NCI-H748 treated with DMSO at 0.1 percent for 48 hours (cell line): Measurements from ENCODE around the gene TPSG1.
A peak's percentile ranks its signal among the peaks of the same experiment; 100 is the strongest.
"Not testable (repeated sequence)": the region's sequence is repeated elsewhere in the genome, so short reads cannot be mapped to it uniquely, and the experiment has no call there.

ENCODE experiments used
- DNase-seq: peaks from one replicate; lab custom pipeline; 2025; lab: John Stamatoyannopoulos, UW

TPSG1 gene

GRCh38 chr16:1225051-1225451 lies at the start of gene TPSG1:
TPSG1 (minus strand) TSS chr16:1225268; CDS start chr16:1225252, 16 bp downstream.
- no peak for DNase-seq

GRCh38 chr16:1274767-1275166 lies 49.7 kb upstream of the TPSG1 start:
- DNase-seq: no peak

GRCh38 chr16:1273816-1274215 lies 48.7 kb upstream of the TPSG1 start:
- no peak for DNase-seq

- no peak for DNase-seq
Observed at GRCh38 chr16:1272453-1273198, 47.6 kb upstream of the TPSG1 start.

- DNase-seq: peak; percentile 74
Observed at GRCh38 chr16:1271724-1272413, 46.8 kb upstream of the TPSG1 start.

- DNase-seq: no peak
Observed at GRCh38 chr16:1271380-1271723, 46.3 kb upstream of the TPSG1 start.

- not testable (repeated sequence) for DNase-seq
Observed at GRCh38 chr16:1269418-1269817, 44.4 kb upstream of the TPSG1 start.

GRCh38 chr16:1265826-1266225 lies 40.8 kb upstream of the TPSG1 start:
- DNase-seq: no peak

- no peak for DNase-seq
Observed at GRCh38 chr16:1265090-1265630, 40.1 kb upstream of the TPSG1 start.

GRCh38 chr16:1264345-1265089 lies 39.4 kb upstream of the TPSG1 start:
- no peak for DNase-seq

- DNase-seq: no peak
Observed at GRCh38 chr16:1263591-1264344, 38.7 kb upstream of the TPSG1 start.

- DNase-seq: no peak
Observed at GRCh38 chr16:1262846-1263221, 37.8 kb upstream of the TPSG1 start.

- DNase-seq: no peak
Observed at GRCh38 chr16:1262210-1262845, 37.3 kb upstream of the TPSG1 start.

GRCh38 chr16:1261131-1261892 lies 36.2 kb upstream of the TPSG1 start:
- no peak for DNase-seq

- DNase-seq: no peak
Observed at GRCh38 chr16:1260101-1260680, 35.1 kb upstream of the TPSG1 start.

GRCh38 chr16:1259760-1260068 lies 34.6 kb upstream of the TPSG1 start:
- no peak for DNase-seq

- no peak for DNase-seq
Observed at GRCh38 chr16:1258906-1259759, 34.1 kb upstream of the TPSG1 start.

- no peak for DNase-seq
Observed at GRCh38 chr16:1258225-1258600, 33.1 kb upstream of the TPSG1 start.

GRCh38 chr16:1257561-1258224 lies 32.6 kb upstream of the TPSG1 start:
- no peak for DNase-seq
